WERI-Rb-1 (cell line): ENCODE data around the gene PI4K2A.

Experiments
- DNase-seq: peaks from one replicate; pipeline ENCODE4 v3.0.0-alpha.2; 2020
- H3K27ac ChIP-seq: fragments of 250-450 bp; sonication (Bioruptor Pico); 2 replicates; pipeline ENCODE4 v1.5.1; 2020; ENCODE audit warnings: mild to moderate bottlenecking, moderate library complexity
- H3K27me3 ChIP-seq: fragments of 250-450 bp; sonication (Bioruptor Pico); 2 replicates; pipeline ENCODE4 v1.5.1; 2021; ENCODE audit warnings: mild to moderate bottlenecking, low read depth, moderate library complexity; ENCODE audit not compliant: insufficient read depth, severe bottlenecking
- H3K36me3 ChIP-seq: fragments of 250-450 bp; sonication (Bioruptor Pico); 2 replicates; pipeline ENCODE4 v1.5.1; 2020; ENCODE audit warnings: mild to moderate bottlenecking, moderate library complexity
- H3K4me3 ChIP-seq: 2 replicates; pipeline ENCODE4 v1.5.1; 2011; ENCODE audit warnings: low read depth, mild to moderate bottlenecking, control low read depth, low read length
- H3K9me3 ChIP-seq: fragments of 250-450 bp; sonication (Bioruptor Pico); 2 replicates; pipeline ENCODE4 v1.5.1; 2021; ENCODE audit warnings: mild to moderate bottlenecking, moderate library complexity; ENCODE audit not compliant: severe bottlenecking
- CTCF ChIP-seq: IDR thresholded peaks from 2 replicates; pipeline ENCODE4 v1.5.1; 2011; ENCODE audit warnings: low read depth, mild to moderate bottlenecking, control low read depth, inconsistent platforms, low read length

Gene PI4K2A

DNA sequence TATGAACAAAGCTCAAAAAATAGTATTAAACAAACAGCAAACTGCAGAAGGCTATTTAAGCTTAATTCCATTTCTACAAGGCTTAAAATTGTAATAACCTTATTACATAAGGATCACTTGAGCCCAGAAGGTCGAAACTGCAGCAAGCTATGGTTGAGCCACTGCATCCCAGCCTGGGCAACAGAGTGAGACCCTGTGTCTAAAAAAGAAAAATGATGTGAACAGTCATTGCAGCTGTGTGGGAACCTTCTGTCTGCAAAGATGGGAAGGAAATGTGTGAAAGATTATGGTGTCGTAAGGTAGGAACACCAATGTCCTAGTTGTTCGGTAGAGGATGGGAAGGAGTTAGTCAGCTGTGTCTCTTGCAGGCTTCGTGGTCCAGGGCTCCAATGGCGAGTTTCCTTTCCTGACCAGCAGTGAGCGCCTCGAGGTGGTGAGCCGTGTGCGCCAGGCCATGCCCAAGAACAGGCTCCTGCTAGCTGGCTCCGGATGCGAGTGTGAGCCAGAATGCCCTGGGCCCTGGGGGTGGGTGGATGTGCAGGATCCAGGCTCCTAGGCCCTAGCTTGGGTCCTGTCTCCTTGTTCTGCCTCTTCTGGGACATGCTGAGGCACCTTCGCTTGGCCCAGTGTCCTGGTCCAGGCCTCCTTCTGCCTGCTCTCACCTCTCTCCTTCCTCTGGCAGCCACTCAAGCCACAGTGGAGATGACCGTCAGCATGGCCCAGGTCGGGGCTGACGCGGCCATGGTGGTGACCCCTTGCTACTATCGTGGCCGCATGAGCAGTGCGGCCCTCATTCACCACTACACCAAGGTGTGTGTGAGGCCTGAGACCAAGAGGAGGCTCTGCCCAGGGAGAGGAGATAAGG, 41.8 kb upstream of the PI4K2A start:
- Histone ChIP-seq H3K4me3 (no peak overlapping the region), H3K36me3 (no peaks in the 10 kb centered on the region), H3K27ac (no peak overlapping the region), H3K27me3 (no peaks in the 10 kb centered on the region), H3K9me3 (no peaks in the 10 kb centered on the region)
- no peak for DNase-seq
- TF ChIP-seq CTCF: no peak

DNA sequence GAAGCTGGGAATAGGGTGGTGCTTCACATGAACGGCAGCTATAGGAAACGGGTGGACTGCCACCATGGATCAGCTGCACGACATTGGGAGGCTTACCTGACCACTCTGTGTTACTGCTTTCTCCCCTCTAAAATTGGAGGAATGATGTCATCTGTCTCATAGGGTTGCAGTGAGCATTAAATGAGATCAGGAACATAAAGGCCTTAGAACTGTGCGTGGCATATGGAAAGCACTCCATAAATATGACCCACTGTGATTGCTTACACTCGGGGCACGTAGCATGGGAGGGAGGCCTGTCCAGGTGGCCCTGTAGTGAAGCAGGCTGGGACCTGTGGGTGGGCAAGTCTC, 41.2 kb upstream of the PI4K2A start:
- TF ChIP-seq CTCF: no peak
- Histone ChIP-seq H3K36me3 (no peaks in the 10 kb centered on the region), H3K27ac (no peak overlapping the region), H3K4me3 (no peak overlapping the region), H3K9me3 (no peaks in the 10 kb centered on the region), H3K27me3 (no peaks in the 10 kb centered on the region)
- no peak for DNase-seq

DNA sequence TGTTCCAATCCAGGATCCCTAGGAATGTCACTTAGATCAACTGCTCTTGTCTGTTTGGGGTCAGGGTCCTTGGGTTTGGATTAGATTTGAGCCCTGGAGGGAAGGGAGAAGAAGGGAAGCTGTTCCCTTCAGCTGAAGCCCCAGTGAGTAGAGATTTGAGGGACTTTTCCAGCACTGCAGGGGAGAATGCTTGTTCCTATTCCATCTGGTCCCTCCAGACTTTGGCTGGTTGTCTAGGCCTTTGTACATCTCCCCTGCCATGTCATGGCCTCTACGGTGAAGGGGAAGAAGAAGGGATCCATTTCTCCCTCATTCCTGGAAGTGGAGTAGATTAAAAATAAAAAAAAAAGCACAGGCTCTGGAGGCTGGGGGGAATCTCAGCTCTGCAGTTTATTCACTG, 39.9 kb upstream of the PI4K2A start:
- no peak for DNase-seq
- H3K4me3 ChIP-seq: no peak overlapping the region
- no peaks in the 10 kb centered on the region for H3K36me3 ChIP-seq
- no peaks in the 10 kb centered on the region for H3K9me3 ChIP-seq
- H3K27me3 ChIP-seq: no peaks in the 10 kb centered on the region
- no peak overlapping the region for H3K27ac ChIP-seq
- TF ChIP-seq CTCF: no peak

DNA sequence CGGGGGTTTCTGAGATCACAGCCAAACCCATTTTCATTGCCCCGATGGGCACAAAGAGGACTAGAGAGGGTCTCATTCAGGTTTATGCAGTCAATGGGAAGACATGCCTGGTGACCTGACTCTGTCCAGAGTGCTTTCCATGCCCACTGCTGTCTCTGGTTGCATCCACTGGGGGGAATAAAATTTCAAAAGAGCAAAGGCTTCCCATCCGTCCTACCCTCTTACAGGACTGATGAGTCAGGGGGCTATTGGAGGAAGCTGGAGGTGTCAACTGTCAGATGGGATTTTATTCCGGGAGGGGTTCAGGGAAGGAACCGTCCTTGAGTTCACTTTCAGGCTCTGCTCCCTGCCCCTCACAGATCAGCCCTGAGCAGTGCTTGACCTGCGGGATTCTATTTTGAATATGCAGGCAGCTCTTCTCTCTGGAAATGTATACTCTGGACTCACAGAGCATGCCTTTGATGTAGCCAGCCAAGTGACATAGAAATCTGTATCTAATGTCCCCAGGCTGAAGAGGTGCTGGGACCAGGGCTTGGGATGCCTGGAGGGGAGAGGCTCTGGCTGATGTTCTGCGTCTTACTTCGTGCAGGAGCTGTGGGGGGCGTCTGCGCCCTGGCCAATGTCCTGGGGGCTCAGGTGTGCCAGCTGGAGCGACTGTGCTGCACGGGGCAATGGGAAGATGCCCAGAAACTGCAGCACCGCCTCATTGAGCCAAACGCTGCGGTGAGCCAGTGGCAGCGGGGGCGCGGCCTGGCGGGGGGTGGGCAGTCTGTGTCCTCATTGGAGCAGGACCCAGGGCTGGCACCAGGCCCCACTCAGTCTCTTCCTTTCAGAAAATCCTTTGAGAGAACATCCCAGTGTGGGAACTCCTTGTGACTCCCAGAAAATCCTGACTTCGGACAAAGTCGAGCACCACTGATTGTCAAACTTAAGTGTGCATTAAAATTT, 38.9 kb upstream of the PI4K2A start:
- H3K27me3 ChIP-seq: no peaks in the 10 kb centered on the region
- H3K36me3 ChIP-seq: no peaks in the 10 kb centered on the region
- H3K27ac ChIP-seq: no peak overlapping the region
- DNase-seq: no peak
- H3K9me3 ChIP-seq: no peaks in the 10 kb centered on the region
- TF ChIP-seq CTCF: no peak
- no peak overlapping the region for H3K4me3 ChIP-seq

GRCh38 chr10:97607095-97607636, 33.3 kb upstream of the PI4K2A start:
- no peak for TF ChIP-seq CTCF
- no peak for DNase-seq
- Histone ChIP-seq H3K9me3 (no peaks in the 10 kb centered on the region), H3K27me3 (no peaks in the 10 kb centered on the region), H3K36me3 (no peaks in the 10 kb centered on the region), H3K27ac (no peak overlapping the region), H3K4me3 (no peak overlapping the region)
